ENCODE data around the gene RAPSN.

- TF ChIP-seq CTCF (IDR thresholded peaks at IDR 0.05; ENCODE audit: extremely low read depth in 1 of 2, insufficient read depth in 1 of 2, low read depth in 1 of 2, low read length in 2 of 2): no peak
- no peak for TF ChIP-seq POLR2A (IDR thresholded peaks at IDR 0.05; ENCODE audit: low read depth, low read length)
- TF ChIP-seq MAX (IDR thresholded peaks at IDR 0.05; ENCODE audit: insufficient read depth, insufficient read length): no peak
- no peak for TF ChIP-seq JUN (IDR thresholded peaks at IDR 0.05; ENCODE audit: borderline replicate concordance, insufficient read depth, insufficient read length, low read depth)
These were observed 2.1 kb downstream of the RAPSN start for GRCh38 chr11:47446833-47447232.

Measured in endothelial cell of umbilical vein (primary cell).